NCI-H2081 treated with DMSO at 0.1 percent for 48 hours (cell line): ENCODE results near the gene CIB1.

ENCODE experiments used
- DNase-seq: peaks from one replicate; lab custom pipeline; 2025; lab: John Stamatoyannopoulos, UW

CIB1 gene

GRCh38 chr15:90214553-90215196 is 19.1 kb downstream of the CIB1 start:
- DNase-seq, result no peak

GRCh38 chr15:90213818-90214204 is 19.9 kb downstream of the CIB1 start:
- DNase-seq, result no peak

- DNase-seq, result no peak
Measured at GRCh38 chr15:90213122-90213817, 20.5 kb downstream of the CIB1 start.

- no peak for DNase-seq
Measured at GRCh38 chr15:90212221-90213098, 21.3 kb downstream of the CIB1 start.

GRCh38 chr15:90211440-90212143 is 22.1 kb downstream of the CIB1 start:
- DNase-seq, result no peak

GRCh38 chr15:90211009-90211408 is 22.7 kb downstream of the CIB1 start:
- no peak for DNase-seq

DNA sequence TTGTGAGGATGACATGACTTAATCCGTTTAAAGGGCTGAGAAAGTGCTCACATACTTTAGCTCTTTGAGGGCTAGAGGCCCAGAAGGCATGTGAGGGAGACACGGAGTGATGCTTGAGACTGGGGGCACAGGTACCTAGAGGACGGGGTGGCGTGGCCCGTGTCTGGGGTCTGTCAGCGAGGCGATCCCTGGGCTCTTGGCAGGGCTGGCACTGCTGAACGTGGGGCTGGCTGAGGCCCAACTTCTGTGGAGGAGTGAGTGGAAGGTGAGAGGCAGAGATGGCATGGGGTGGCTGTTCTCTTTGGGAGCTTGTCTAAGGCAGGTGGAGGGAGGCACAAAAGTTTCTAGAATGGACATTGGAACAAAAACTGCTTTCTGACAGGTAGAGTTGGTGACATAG is 23.1 kb downstream of the CIB1 start:
- no peak for DNase-seq

GRCh38 chr15:90209591-90209990 is 24.1 kb downstream of the CIB1 start:
- DNase-seq, result no peak

DNA sequence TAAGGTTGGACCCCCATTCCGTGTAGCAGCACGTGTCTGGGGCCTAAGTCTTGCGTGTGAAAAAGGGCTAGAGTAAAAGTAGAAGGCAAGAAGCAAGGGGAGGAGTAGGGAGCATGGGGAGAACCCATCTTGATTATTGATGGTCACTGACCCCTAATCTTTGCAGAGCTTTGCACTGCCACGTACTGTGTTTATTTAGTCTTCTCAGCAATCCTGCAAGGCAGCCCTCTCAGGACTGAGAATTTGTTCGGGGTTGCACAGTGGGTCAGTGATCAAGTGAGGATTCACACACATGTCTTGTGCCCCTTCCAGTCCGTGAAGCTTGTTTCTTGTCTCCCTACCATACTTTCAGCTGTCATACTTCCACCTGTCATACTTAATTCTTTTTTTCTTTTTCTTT is 25.4 kb downstream of the CIB1 start:
- DNase-seq, result no peak

DNA sequence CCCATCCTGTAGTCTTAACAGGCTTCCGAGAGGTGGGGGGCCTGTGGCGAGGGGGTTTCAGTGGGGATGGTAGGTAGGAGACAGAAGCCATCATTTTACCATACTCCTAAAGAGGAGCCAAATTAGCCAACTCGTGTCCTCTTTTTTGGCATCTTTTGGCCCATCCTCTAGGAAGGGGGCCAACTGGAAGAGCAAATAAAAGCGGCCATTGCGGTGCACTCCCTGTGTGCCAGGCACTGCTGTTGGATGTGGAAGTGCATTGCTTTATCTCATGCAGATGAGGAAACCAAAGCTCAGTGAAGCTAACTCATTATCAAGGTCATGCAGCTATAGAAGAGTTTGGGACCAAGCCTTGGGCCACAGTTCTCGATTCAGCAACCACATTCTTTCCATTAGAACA is 26.5 kb downstream of the CIB1 start:
- no peak for DNase-seq

DNA sequence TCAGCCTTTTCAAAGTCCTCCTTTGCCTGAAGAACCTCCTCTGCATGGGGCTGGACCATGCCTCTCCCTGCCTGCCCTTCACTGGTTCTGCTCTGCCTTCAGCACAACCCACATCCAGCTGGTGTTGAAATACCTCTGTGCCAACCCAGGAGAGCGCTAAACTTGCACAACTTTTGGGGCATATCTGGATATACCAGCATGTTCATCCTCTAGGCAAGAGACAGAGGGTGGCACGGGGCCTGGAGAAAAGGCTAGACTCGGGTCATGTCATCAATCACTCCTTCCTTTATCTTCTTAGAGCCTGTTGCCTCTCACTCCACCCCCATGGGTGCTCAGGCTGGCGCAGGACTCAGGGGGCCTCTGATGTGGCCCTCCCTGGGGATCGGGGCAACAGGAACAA is 27.9 kb downstream of the CIB1 start:
- no peak for DNase-seq

DNA sequence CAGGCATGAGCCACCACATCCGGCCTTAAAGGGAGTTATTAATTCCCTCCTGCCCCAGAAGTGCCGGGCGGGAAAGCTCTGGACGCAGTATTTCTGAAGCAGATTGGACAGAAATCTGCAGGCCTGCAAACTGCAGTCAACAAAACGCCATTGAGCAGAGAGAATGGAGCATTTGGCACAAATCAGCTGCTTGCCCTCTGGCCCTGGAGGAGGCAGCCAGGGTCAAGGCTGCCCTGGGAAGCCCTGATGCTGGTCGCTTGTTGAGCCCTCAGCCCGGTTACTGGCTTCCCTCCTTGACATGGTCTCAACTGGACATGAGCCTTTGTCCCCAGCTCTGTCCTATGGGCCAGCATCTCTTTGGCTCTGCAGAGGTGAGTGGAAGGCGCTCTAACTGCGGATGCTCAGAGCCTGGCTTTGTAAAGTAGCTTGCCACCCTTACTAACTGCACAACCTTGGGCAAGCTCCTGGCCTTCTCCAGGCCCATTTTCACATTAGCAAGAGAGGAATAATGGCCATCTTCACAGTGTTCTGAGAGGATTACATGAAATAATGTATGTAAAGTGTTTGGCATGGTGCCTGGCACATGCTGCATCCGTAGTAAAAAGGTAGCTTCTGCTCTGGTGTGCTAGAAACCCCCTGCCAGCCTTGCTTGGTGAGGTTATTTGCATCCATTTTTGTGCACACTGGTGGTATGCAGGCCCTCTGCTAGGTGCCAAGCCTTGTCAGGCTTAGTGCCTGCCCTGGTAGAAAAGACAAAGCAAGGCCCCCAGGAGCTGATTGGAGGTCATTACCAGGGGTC is 28.5 kb downstream of the CIB1 start:
- DNase-seq, result no peak

GRCh38 chr15:90203922-90204321 is 29.8 kb downstream of the CIB1 start:
- no peak for DNase-seq

- no peak for DNase-seq
Measured at GRCh38 chr15:90203473-90203872, 30.3 kb downstream of the CIB1 start.

GRCh38 chr15:90202929-90203328 is 30.8 kb downstream of the CIB1 start:
- DNase-seq, result no peak

- no peak for DNase-seq
Measured at GRCh38 chr15:90201944-90202375, 31.8 kb downstream of the CIB1 start.

DNA sequence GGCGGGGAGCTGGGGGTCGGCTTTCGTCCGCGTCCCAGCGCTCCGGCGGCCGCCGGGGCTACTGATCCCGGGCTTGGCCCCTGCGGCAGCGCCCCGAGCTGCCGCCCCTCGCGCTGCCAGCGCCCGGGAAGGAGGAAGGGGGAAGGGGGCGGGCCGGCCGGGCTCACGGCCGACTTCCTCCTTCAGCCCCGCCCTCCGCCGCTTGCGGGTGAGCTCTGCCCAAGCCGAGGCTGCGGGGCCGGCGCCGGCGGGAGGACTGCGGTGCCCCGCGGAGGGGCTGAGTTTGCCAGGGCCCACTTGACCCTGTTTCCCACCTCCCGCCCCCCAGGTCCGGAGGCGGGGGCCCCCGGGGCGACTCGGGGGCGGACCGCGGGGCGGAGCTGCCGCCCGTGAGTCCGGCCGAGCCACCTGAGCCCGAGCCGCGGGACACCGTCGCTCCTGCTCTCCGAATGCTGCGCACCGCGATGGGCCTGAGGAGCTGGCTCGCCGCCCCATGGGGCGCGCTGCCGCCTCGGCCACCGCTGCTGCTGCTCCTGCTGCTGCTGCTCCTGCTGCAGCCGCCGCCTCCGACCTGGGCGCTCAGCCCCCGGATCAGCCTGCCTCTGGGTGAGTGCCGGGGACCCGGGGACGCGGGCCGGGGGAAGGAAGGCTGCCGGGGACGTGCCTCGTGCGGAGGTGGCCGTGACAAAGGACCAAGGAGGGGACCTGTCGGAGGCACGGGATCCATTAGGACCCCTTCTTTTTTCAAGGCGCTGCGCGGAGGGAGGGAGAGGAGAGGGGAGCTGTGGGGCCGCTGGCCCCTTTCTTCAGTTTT is 32.4 kb downstream of the CIB1 start, which contains the start of gene SEMA4B:
SEMA4B (plus strand) TSS at position 201 of the 814 bp plus-strand sequence; CDS start at position 450, 249 bp downstream.
- DNase-seq, result no peak

GRCh38 chr15:90200534-90201129 is 33.1 kb downstream of the CIB1 start:
- DNase-seq, result no peak

- DNase-seq, result no peak
Measured at GRCh38 chr15:90194655-90195054, 39.1 kb downstream of the CIB1 start.
